Measurements from ENCODE around the gene NEK1. TPM values are rescaled to one million over a fixed set of nuclear protein-coding genes. Genes with fewer than 3 reads are reported as not detected.

Gene NEK1
- polyA plus RNA-seq, 1 donor from 2014 or later, result 17.1 TPM

DNA sequence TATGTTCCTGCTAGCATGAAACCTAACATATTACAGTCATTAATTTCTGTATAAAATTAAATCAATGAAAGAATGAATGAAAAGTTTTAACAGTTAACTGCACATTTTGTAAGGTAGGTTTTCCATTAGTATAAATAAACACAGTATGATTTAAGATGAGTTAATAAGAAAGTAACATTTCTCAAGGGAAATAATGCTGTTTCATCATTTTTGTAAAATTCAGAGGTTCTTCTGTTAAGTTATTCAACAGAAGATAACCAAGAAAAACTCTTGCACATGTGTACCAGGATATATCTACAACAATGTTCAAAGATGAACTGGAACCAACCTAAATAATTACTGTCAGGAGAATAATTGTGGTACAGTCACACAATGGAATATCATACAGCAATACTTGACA is 88.6 kb downstream of the NEK1 start:
- Histone ChIP-seq H3K9me2 (ENCODE audit: insufficient read depth, low read length) (no peaks in the 10 kb centered on the region), H3K4me2 (ENCODE audit: low read length) (no peak overlapping the region), H3K9me3 (ENCODE audit: low read length) (no peaks in the 10 kb centered on the region), H3K9ac (ENCODE audit: low read length) (no peak overlapping the region), H3K27me3 (ENCODE audit: insufficient read depth, low read depth, low read length) (no peaks in the 10 kb centered on the region), H3K4me3 (ENCODE audit: low read length) (no peak overlapping the region), H3K27ac (ENCODE audit: low read length) (no peak overlapping the region), H3K79me2 (replicated peaks; ENCODE audit: insufficient read depth, low read length) (no peaks in the 10 kb centered on the region), H3K36me3 (ENCODE audit: insufficient read depth, low read length) (peaks cover 11% of the 10 kb centered on the region), H4K20me1 (ENCODE audit: insufficient read depth) (no peaks in the 10 kb centered on the region), H2AFZ (ENCODE audit: low read depth, low read length) (no peak overlapping the region), H3F3A (ENCODE audit: insufficient read depth, low read length, poor library complexity, severe bottlenecking) (no peaks in the 10 kb centered on the region)
- no peak for TF ChIP-seq MXI1 (conservative IDR thresholded peaks at IDR 0.05; ENCODE audit: poor library complexity, severe bottlenecking)
- TF ChIP-seq EP300 (conservative IDR thresholded peaks at IDR 0.05; ENCODE audit: poor library complexity, severe bottlenecking), result no peak
- TF ChIP-seq, protein P1, sequence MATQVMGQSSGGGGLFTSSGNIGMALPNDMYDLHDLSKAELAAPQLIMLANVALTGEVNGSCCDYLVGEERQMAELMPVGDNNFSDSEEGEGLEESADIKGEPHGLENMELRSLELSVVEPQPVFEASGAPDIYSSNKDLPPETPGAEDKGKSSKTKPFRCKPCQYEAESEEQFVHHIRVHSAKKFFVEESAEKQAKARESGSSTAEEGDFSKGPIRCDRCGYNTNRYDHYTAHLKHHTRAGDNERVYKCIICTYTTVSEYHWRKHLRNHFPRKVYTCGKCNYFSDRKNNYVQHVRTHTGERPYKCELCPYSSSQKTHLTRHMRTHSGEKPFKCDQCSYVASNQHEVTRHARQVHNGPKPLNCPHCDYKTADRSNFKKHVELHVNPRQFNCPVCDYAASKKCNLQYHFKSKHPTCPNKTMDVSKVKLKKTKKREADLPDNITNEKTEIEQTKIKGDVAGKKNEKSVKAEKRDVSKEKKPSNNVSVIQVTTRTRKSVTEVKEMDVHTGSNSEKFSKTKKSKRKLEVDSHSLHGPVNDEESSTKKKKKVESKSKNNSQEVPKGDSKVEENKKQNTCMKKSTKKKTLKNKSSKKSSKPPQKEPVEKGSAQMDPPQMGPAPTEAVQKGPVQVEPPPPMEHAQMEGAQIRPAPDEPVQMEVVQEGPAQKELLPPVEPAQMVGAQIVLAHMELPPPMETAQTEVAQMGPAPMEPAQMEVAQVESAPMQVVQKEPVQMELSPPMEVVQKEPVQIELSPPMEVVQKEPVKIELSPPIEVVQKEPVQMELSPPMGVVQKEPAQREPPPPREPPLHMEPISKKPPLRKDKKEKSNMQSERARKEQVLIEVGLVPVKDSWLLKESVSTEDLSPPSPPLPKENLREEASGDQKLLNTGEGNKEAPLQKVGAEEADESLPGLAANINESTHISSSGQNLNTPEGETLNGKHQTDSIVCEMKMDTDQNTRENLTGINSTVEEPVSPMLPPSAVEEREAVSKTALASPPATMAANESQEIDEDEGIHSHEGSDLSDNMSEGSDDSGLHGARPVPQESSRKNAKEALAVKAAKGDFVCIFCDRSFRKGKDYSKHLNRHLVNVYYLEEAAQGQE (IDR thresholded peaks at IDR 0.05; ENCODE audit: borderline replicate concordance), result no peak
- TF ChIP-seq CTCF (IDR thresholded peaks at IDR 0.05; ENCODE audit: poor library complexity, severe bottlenecking), result no peak
- no peak for TF ChIP-seq EZH2 (IDR thresholded peaks at IDR 0.05; ENCODE audit: borderline replicate concordance, insufficient read depth, low read length, poor library complexity, severe bottlenecking)
- TF ChIP-seq SMC3 (conservative IDR thresholded peaks at IDR 0.05; ENCODE audit: poor library complexity), result no peak
- no peak for TF ChIP-seq TAF1 (IDR thresholded peaks at IDR 0.05; ENCODE audit: low read depth)
- TF ChIP-seq RAD21 (conservative IDR thresholded peaks at IDR 0.05), result no peak
- no peak for TF ChIP-seq POLR2AphosphoS5 (IDR thresholded peaks at IDR 0.05)

- no peaks in the 10 kb centered on the region for H4K20me1 ChIP-seq (ENCODE audit: insufficient read depth)
- H3K9me2 ChIP-seq (ENCODE audit: insufficient read depth, low read length), result no peaks in the 10 kb centered on the region
- no peaks in the 10 kb centered on the region for H3F3A ChIP-seq (ENCODE audit: insufficient read depth, low read length, poor library complexity, severe bottlenecking)
Measured at GRCh38 chr4:169510617-169511016, 101.8 kb downstream of the NEK1 start.

More at GRCh38 chr4:169510617-169511016, 101.8 kb downstream of the NEK1 start:
- no peaks in the 10 kb centered on the region for H3K27me3 ChIP-seq (ENCODE audit: insufficient read depth, low read depth, low read length)
- TF ChIP-seq CTCF (IDR thresholded peaks at IDR 0.05; ENCODE audit: poor library complexity, severe bottlenecking), result no peak
- no peak for TF ChIP-seq RAD21 (conservative IDR thresholded peaks at IDR 0.05)
- no peak for TF ChIP-seq TAF1 (IDR thresholded peaks at IDR 0.05; ENCODE audit: low read depth)
- TF ChIP-seq EZH2 (IDR thresholded peaks at IDR 0.05; ENCODE audit: borderline replicate concordance, insufficient read depth, low read length, poor library complexity, severe bottlenecking), result no peak
- TF ChIP-seq POLR2AphosphoS5 (IDR thresholded peaks at IDR 0.05), result no peak
- no peak for TF ChIP-seq SMC3 (conservative IDR thresholded peaks at IDR 0.05; ENCODE audit: poor library complexity)
- TF ChIP-seq, protein P1 (IDR thresholded peaks at IDR 0.05; ENCODE audit: borderline replicate concordance), result no peak
- no peak for TF ChIP-seq EP300 (conservative IDR thresholded peaks at IDR 0.05; ENCODE audit: poor library complexity, severe bottlenecking)
- no peak for TF ChIP-seq MXI1 (conservative IDR thresholded peaks at IDR 0.05; ENCODE audit: poor library complexity, severe bottlenecking)
- no peak overlapping the region for H3K4me2 ChIP-seq (ENCODE audit: low read length)
- no peak overlapping the region for H2AFZ ChIP-seq (ENCODE audit: low read depth, low read length)
- no peak overlapping the region for H3K4me3 ChIP-seq (ENCODE audit: low read length)
- H3K27ac ChIP-seq (ENCODE audit: low read length), result no peak overlapping the region
- no peak overlapping the region for H3K9ac ChIP-seq (ENCODE audit: low read length)
- H3K36me3 ChIP-seq (ENCODE audit: insufficient read depth, low read length), result no peaks in the 10 kb centered on the region
- H3K79me2 ChIP-seq (replicated peaks; ENCODE audit: insufficient read depth, low read length), result no peaks in the 10 kb centered on the region
- H3K9me3 ChIP-seq (ENCODE audit: low read length), result no peaks in the 10 kb centered on the region
